Cardiac muscle cell (in vitro differentiated cells and primary cell): ENCODE data around the gene CFTR. TPM values are rescaled to one million over a fixed set of nuclear protein-coding genes. Genes with fewer than 3 reads are reported as not detected.
A peak's percentile ranks its signal among the peaks of the same experiment; 100 is the strongest.

Experiments
- DNase-seq, 2 donors: peaks; one replicate each; pipeline versions ENCODE4 v3.0.0 to v3.0.0-alpha.2; 2010 to 2017; ENCODE audit warnings: low read depth in 1 of 2, low spot score in 1 of 2
- H3K27ac ChIP-seq: fragments of 200-600 bp; sonication (generic); 2 replicates; pipeline ENCODE4 v1.5.1; 2016
- H3K27me3 ChIP-seq: fragments of 200-600 bp; sonication (generic); 2 replicates; pipeline ENCODE4 v1.6.0; 2016; ENCODE audit warnings: control low read depth
- H3K36me3 ChIP-seq: fragments of 200-600 bp; sonication (generic); 2 replicates; pipeline ENCODE4 v1.5.1; 2016; ENCODE audit warnings: control low read depth
- H3K4me1 ChIP-seq: fragments of 200-600 bp; sonication (generic); 2 replicates; pipeline ENCODE4 v1.8.1; 2017; ENCODE audit warnings: low read depth, mild to moderate bottlenecking, mixed run types
- H3K4me3 ChIP-seq: fragments of 200-600 bp; sonication (generic); 2 replicates; pipeline ENCODE4 v1.5.1; 2016; ENCODE audit warnings: mild to moderate bottlenecking
- H3K9me3 ChIP-seq: fragments of 200-600 bp; sonication (generic); 2 replicates; pipeline ENCODE4 v1.5.1; 2017; ENCODE audit warnings: low read depth, mild to moderate bottlenecking, control low read depth
- CTCF ChIP-seq: IDR thresholded peaks from 2 replicates; pipeline ENCODE4 v1.5.1; 2012; ENCODE audit warnings: low read depth, mild to moderate bottlenecking, low read length
- polyA plus RNA-seq: library from polyadenylated mRNA; unstranded; fragments of >200 nt; fragmentation: Nextera tagmentation; extraction: Ambion mirVana; gene quantifications from 2 replicates; pipeline ENCODE4 v1.2.1, GENCODE V29; 2016
- total RNA-seq: library from RNA; depleted of rRNA; stranded (reverse); fragments of >200 nt; gene quantifications from 2 replicates; pipeline ENCODE4 v1.2.3, GENCODE V29; 2016

The CFTR gene
- total and polyA plus RNA-seq, 2 experiments from 2014 or later = 8.8 to 12.0 TPM

- no peak overlapping the region for H3K27ac ChIP-seq
- TF ChIP-seq CTCF = no peak
- no peak overlapping the region for H3K4me3 ChIP-seq
- no peaks in the 10 kb centered on the region for H3K27me3 ChIP-seq
- peaks cover 20% of the 10 kb centered on the region for H3K4me1 ChIP-seq
- H3K36me3 ChIP-seq = no peaks in the 10 kb centered on the region
- DNase-seq = no peak
- H3K9me3 ChIP-seq = no peaks in the 10 kb centered on the region
Measured at GRCh38 chr7:117559391-117559790, 79.6 kb downstream of the CFTR start.

GRCh38 chr7:117560030-117560429 is 80.2 kb downstream of the CFTR start:
- H3K27ac ChIP-seq = no peak overlapping the region
- no peaks in the 10 kb centered on the region for H3K36me3 ChIP-seq
- TF ChIP-seq CTCF = no peak
- no peaks in the 10 kb centered on the region for H3K9me3 ChIP-seq
- H3K27me3 ChIP-seq = no peaks in the 10 kb centered on the region
- H3K4me1 ChIP-seq = peaks cover 26% of the 10 kb centered on the region
- H3K4me3 ChIP-seq = no peak overlapping the region
- no peak for DNase-seq

GRCh38 chr7:117562759-117563158 is 82.9 kb downstream of the CFTR start:
- no peak for TF ChIP-seq CTCF
- Histone ChIP-seq H3K4me1 (peaks cover 28% of the 10 kb centered on the region), H3K27me3 (no peaks in the 10 kb centered on the region), H3K9me3 (no peaks in the 10 kb centered on the region), H3K27ac (peak overlapping the region; percentile 76), H3K4me3 (no peak overlapping the region), H3K36me3 (no peaks in the 10 kb centered on the region)
- DNase-seq = peak in 1 of 2 donors; percentile 6

- peak in 1 of 2 donors; percentile 34 for DNase-seq
- no peaks in the 10 kb centered on the region for H3K27me3 ChIP-seq
- TF ChIP-seq CTCF = no peak
Measured at GRCh38 chr7:117564080-117564479, 84.3 kb downstream of the CFTR start.

GRCh38 chr7:117564627-117565026 is 84.8 kb downstream of the CFTR start:
- no peak for TF ChIP-seq CTCF
- H3K4me1 ChIP-seq = peaks cover 28% of the 10 kb centered on the region
- H3K36me3 ChIP-seq = no peaks in the 10 kb centered on the region
- no peaks in the 10 kb centered on the region for H3K9me3 ChIP-seq
- no peak for DNase-seq
- peak overlapping the region; percentile 76 for H3K27ac ChIP-seq
- no peaks in the 10 kb centered on the region for H3K27me3 ChIP-seq
- H3K4me3 ChIP-seq = no peak overlapping the region

More at GRCh38 chr7:117564080-117564479, 84.3 kb downstream of the CFTR start:
- Histone ChIP-seq H3K9me3 (no peaks in the 10 kb centered on the region), H3K36me3 (no peaks in the 10 kb centered on the region), H3K27ac (peak overlapping the region; percentile 76), H3K4me1 (peaks cover 28% of the 10 kb centered on the region), H3K4me3 (no peak overlapping the region)

- Histone ChIP-seq H3K4me3 (no peak overlapping the region), H3K4me1 (peaks cover 28% of the 10 kb centered on the region), H3K36me3 (no peaks in the 10 kb centered on the region), H3K27me3 (no peaks in the 10 kb centered on the region), H3K9me3 (no peaks in the 10 kb centered on the region), H3K27ac (peak overlapping the region; percentile 76)
- DNase-seq = no peak
- no peak for TF ChIP-seq CTCF
Measured at GRCh38 chr7:117565226-117565625, 85.4 kb downstream of the CFTR start.
